AG04449 (cell line): ENCODE results near the gene C5orf15.

Experiments used
- CTCF ChIA-PET: fragments of 350-600 bp; formaldehyde crosslinking; extraction: SDS; loops from one replicate; lab custom pipeline; 2021; ENCODE audit warnings: antibody characterized with exemption; lab: Yijun Ruan, JAX
- POLR2A ChIA-PET: fragments of 400-600, 350-600 bp; formaldehyde crosslinking; extraction: SDS; loops from one replicate; lab custom pipeline; 2020; ENCODE audit warnings: antibody characterized with exemption, inconsistent platforms; lab: Yijun Ruan, JAX
- DNase-seq: peaks from one replicate; pipeline ENCODE4 v3.0.0-alpha.2; 2010; ENCODE audit warnings: low read depth, low spot score
- H3K4me3 ChIP-seq: 2 replicates; pipeline ENCODE4 v1.5.1; 2011; ENCODE audit warnings: low read depth, mild to moderate bottlenecking, control low read depth, low read length
- TF ChIP-seq, protein P1 (sequence below): IDR thresholded peaks from one replicate; pipeline ENCODE4 v1.5.1; 2011; ENCODE audit warnings: mild to moderate bottlenecking, moderate library complexity, low read length, control low read depth, inconsistent platforms; ENCODE audit not compliant: insufficient read depth; ENCODE audit errors: missing control alignments

The C5orf15 gene

DNA sequence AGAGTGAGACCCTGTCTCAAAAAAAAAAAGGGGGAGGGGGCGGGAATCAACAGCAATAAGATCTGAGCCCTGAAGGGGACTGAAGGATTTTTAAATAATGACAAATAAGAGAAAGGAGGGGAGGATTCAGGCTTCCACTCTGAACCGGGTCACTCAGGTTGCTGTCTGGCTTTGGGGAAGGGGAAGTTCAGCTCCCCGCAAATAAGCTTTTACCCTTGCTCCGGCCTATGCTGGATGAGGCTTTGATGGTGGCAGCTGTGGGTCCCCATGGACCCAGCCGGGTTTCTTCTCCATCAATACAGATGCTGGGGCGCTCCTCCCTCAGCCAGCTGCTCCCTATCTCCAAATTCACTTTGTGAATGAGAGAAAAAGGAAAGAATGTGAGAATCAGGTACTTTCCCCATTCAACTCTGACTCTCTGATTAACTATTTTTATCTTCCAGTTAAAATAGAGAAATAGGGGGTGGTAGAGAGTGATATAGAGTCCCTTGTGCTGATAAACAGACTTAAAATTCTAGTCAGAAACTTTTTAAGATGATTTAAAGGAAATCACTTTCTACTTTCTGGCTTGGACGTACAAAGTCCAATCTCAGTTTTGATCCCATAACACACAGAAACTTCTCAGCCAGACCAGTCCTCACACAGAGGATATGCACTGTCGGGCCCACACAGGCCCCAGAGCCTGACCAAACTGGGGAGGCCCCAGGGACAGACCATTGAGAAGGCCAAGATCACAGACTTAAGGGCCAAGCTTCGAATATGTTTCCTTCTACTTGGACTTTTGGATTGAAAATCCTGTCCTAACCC is 39.6 kb downstream of the C5orf15 start:
- TF ChIP-seq, protein P1, sequence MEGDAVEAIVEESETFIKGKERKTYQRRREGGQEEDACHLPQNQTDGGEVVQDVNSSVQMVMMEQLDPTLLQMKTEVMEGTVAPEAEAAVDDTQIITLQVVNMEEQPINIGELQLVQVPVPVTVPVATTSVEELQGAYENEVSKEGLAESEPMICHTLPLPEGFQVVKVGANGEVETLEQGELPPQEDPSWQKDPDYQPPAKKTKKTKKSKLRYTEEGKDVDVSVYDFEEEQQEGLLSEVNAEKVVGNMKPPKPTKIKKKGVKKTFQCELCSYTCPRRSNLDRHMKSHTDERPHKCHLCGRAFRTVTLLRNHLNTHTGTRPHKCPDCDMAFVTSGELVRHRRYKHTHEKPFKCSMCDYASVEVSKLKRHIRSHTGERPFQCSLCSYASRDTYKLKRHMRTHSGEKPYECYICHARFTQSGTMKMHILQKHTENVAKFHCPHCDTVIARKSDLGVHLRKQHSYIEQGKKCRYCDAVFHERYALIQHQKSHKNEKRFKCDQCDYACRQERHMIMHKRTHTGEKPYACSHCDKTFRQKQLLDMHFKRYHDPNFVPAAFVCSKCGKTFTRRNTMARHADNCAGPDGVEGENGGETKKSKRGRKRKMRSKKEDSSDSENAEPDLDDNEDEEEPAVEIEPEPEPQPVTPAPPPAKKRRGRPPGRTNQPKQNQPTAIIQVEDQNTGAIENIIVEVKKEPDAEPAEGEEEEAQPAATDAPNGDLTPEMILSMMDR: no peak
- POLR2A ChIA-PET: no interaction called here
- CTCF ChIA-PET: no interaction called here
- H3K4me3 ChIP-seq: no peak overlapping the region
- DNase-seq: no peak

DNA sequence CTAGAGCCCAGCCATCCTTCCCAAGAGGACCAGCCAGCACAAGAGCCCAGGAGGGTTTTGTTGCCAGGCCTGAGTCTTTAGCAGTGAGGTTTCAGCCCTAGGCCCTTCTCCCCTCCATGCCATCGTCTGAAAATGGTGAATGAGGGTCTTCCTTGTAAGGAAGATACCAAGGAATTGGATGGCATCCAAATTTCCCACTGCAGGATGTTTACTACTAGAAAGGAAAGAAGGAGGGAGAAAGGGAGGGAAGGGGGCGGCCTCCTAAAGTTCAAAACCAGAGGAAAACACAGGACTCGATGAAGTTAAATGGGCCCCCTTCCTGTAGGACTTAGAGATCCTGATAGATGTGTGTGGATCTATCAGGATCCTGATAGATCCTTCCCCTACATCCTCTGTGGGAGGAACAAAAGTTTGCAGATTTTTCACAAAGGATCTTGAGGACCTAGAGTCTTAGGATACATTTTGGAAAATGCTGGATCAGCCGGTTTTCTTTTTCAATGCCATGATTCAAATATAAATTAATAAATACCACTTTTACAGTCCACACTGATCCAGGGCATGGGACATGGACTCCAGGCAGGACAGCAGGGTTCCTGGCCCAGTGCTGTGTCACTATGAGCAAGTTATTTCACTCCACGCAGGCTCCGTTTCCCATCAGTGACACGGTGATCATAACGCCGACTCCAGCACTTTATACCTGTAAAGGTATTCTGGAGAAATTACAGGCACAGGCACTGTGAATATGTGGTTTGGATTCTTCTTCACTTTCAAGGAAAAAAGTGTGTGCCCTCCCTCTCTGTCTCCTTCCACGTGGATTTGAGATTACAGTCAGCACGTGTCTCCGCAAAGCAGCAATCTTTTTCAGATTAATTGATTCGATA is 40.9 kb downstream of the C5orf15 start:
- CTCF ChIA-PET: interaction anchor here (0.7 kb wide), 1 partner anchor 17 kb away, joined by 3 read pairs; no protein-coding TSS in a partner anchor
- POLR2A ChIA-PET: no interaction called here
- DNase-seq: no peak

DNA sequence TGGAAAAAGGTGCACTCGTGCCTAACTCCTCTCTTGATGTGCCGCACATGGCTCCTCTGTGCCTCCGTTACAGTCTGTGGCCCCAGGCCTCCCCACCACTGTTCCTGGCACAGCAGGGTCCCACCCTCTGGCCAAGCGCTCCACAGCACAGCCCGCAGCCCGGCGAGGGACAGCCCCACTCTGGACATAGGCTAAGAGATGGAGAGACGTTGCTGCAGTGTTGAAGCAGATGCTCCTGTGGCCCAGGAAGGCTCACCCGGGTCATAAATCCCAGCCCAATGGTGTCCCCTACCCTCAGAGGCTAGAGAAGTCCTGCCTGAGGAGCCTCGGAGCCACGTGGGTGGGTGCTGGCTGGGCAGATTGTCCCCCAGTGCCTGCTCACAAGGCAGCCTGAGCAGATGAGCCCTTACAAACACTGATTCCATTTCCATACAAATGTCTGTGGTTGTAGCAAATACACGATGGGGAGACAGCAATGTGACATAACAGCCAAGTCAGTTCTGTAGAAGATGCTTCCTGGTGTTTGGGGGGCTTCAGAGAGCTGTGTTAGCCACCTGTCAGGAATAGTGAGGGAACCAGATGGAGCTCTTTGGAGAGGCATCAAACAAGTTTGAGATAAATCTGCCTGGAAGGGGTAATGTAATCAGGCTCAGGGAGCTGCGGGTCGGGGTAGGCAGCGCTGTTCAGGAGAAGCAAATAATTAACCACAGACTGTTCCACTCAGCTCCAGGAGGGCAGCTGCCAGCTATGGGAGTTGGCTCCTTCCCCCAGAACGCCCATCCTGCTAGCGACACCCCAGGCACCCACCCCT is 41.7 kb downstream of the C5orf15 start:
- no peak for DNase-seq
- ChIA-PET CTCF (interaction anchor here (0.7 kb wide), 1 partner anchor 18 kb away, joined by 3 read pairs; no protein-coding TSS in a partner anchor), POLR2A (no interaction called here)
- no peak overlapping the region for H3K4me3 ChIP-seq
- TF ChIP-seq, protein P1: no peak

More for the DNA sequence above, 40.9 kb downstream of the C5orf15 start:
- H3K4me3 ChIP-seq: no peak overlapping the region
- TF ChIP-seq, protein P1: no peak

DNA sequence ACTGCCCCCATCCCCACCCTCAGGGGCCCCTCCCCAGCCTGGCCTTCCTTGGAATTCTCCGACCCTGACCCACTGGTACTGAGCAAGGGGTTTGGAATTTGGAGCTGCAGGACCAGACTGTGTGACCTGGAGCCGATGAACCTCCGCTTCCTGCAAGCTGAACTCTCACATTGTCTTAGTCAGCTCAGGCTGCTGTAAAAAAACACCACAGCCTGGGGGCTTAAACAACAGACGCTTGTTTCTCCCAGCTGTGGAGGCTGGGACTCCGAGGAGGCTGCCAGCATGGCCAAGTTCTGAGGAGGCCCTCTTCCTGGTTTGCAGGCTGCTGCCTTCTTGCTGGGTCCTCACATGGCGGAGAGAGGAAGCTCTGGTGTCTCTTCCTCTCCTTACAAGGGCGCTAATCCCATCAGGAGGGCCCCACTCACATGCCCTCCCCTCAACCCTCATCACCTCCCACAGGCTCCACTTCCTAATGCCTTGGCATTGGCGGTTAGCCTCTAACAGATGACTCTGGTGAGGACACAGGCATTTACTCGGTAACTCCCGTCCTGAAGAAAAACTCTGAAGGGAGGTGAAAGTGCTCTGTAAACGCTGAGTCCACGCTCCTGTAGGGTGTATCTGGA is 42.4 kb downstream of the C5orf15 start:
- no peak for DNase-seq
- ChIA-PET POLR2A (no interaction called here), CTCF (no interaction called here)
- H3K4me3 ChIP-seq: no peak overlapping the region
- TF ChIP-seq, protein P1: no peak

DNA sequence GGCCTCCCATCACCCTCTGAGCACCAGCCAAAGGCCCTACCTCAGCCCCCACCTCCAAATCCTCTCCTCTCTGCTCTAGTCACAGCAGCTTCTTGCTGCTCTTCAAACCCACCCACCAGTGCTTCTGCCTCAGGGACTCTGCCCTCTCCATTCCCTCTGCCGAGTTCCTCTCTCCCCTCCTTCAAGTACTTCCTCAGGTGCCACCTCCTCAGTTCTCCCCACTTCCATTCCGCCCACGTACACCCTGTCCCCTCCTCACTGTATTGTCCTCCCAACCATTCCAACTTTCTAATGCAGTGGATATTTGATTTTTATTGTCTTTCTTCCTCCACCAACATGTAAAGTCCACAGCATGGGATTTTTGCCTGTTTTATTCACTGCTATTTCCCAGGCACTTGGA is 43.2 kb downstream of the C5orf15 start:
- CTCF ChIA-PET: no interaction called here
- TF ChIP-seq, protein P1: no peak
- POLR2A ChIA-PET: no interaction called here
- no peak overlapping the region for H3K4me3 ChIP-seq
- no peak for DNase-seq
